ENCODE measurements around the gene RARRES1. TPM values are rescaled to one million over a fixed set of nuclear protein-coding genes. Genes with fewer than 3 reads are reported as not detected.
"Not testable (repeated sequence)": the region's sequence is repeated elsewhere in the genome, so short reads cannot be mapped to it uniquely, and the experiment has no call there.

Gene RARRES1
- total RNA-seq, 1 donor from 2014 or later: 10.4 TPM

GRCh38 chr3:158701420-158702065, 30.7 kb downstream of the RARRES1 start:
- no peak overlapping the region for H3K4me3 ChIP-seq (ENCODE audit: low read depth, low read length)
- no peak for DNase-seq (ENCODE audit: low read depth)
- no peak for TF ChIP-seq CTCF (conservative IDR thresholded peaks at IDR 0.05; ENCODE audit: low read depth, low read length)

- no peak overlapping the region for H3K4me3 ChIP-seq (ENCODE audit: low read depth, low read length)
- DNase-seq (ENCODE audit: low read depth): no peak
- no peak for TF ChIP-seq CTCF (conservative IDR thresholded peaks at IDR 0.05; ENCODE audit: low read depth, low read length)
These were observed 31.7 kb downstream of the RARRES1 start for GRCh38 chr3:158700559-158700958.

GRCh38 chr3:158696618-158697017, 35.6 kb downstream of the RARRES1 start:
- no peak for DNase-seq (ENCODE audit: low read depth)
- TF ChIP-seq CTCF (conservative IDR thresholded peaks at IDR 0.05; ENCODE audit: low read depth, low read length): no peak
- H3K4me3 ChIP-seq (ENCODE audit: low read depth, low read length): no peak overlapping the region

GRCh38 chr3:158693866-158694456, 38.3 kb downstream of the RARRES1 start:
- H3K4me3 ChIP-seq (ENCODE audit: low read depth, low read length); DNase-seq (ENCODE audit: low read depth): not testable (repeated sequence)

GRCh38 chr3:158685159-158685558, 47.1 kb downstream of the RARRES1 start:
- no peak overlapping the region for H3K4me3 ChIP-seq (ENCODE audit: low read depth, low read length)
- no peak for TF ChIP-seq CTCF (conservative IDR thresholded peaks at IDR 0.05; ENCODE audit: low read depth, low read length)
- DNase-seq (ENCODE audit: low read depth): no peak

- H3K4me3 ChIP-seq (ENCODE audit: low read depth, low read length): no peak overlapping the region
- TF ChIP-seq CTCF (conservative IDR thresholded peaks at IDR 0.05; ENCODE audit: low read depth, low read length): no peak
- no peak for DNase-seq (ENCODE audit: low read depth)
These were observed 48.9 kb downstream of the RARRES1 start for GRCh38 chr3:158683230-158683962.

GRCh38 chr3:158680861-158681260, 51.4 kb downstream of the RARRES1 start:
- DNase-seq (ENCODE audit: low read depth): no peak
- no peak for TF ChIP-seq CTCF (conservative IDR thresholded peaks at IDR 0.05; ENCODE audit: low read depth, low read length)
- no peak overlapping the region for H3K4me3 ChIP-seq (ENCODE audit: low read depth, low read length)
